Effector CD4-positive, alpha-beta T cell (primary cell): ENCODE results near the gene PEMT.

Experiments used
- DNase-seq: peaks from one replicate; pipeline ENCODE4 v3.0.0-alpha.2; 2020

Gene PEMT

DNA sequence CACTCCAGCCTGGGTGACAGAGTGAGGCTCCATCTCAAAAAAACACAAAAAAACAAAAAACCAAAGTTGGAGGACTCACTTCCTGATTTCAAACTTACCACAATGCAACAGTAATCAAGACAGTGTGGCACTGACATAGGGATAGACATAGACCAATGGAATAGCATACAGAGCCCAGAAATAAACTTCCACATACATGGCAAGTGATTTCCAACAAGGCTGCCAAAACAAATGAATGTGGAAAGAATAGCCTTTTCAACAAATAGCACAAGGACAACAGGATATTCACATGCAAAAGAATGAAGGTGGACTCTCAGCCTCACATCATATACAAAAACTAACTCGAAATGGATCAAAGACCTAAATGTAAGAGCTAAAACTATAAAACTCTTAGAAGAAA lies 58.5 kb downstream of the PEMT start:
- no peak for DNase-seq

GRCh38 chr17:17531156-17531555 lies 60.4 kb downstream of the PEMT start:
- no peak for DNase-seq

DNA sequence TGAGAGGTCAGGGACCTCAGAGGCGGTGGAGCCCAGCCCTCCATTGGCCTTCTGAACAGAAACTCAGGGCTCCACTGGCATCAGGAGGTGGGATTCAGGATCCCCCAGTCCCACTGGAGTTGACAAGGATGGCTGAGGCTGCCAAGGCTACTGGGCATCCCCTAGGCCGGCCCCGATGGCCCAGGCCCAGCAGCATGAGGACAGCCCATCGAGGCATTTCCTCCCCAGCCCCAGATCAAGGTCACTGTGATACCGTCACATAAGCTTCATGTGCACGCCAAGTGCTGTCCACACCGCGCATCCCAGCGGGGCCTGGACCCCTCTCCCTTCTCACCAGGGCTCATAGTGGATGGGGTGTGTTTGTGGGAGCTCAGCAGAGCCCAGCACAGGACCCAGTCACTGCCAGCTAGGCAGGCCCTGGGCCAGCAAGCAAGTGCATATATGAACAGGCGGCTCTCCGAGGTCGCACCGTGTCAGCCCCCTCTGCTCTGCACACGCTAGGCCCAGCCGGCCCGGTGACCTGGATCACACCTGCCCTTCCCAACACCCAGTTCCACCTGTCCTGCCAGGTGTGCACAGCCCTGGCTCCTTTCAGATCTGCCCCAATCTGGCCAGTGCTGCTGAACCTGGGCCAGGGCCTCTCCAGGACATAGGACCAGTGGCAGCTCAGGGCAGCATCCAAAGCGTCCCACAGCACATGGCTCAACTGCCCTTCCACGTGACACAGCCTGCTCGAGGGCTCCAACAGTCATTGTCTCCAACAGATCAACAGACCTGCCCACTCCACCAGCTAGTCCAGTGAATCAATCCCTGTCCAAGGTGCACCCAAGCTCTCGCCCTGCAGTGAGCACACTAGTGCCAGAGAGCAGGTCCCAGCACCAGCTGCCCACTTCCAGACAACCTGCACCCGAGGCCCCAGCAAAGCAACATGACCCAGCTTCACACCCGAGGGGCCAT lies 62.5 kb downstream of the PEMT start:
- DNase-seq, result no peak

DNA sequence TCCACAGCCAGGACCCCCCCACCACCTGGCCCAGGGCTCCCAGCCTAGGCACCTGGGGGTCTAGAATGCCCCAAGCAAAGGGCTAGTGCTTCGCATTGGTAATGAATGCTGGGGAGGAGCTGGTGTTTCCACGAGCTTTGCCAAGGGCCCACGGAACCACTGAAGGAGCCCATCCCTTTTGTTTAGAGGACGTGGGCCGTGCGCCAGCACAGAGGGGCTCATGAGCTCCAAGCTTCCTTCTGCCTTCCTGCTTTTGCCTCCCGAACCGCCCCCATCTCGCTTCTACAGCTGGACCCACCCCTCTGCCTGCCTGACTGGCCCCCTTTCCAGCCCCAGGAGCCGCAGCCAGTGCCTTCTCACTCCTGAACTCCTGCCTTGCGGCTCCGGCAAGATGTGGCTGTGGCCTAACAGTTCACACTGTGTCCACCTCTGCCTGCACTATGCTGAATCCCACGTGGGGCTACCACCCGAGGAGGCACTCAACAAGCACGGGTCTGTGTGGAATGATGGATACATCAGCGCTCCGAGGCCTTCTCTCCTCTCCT lies 63.5 kb downstream of the PEMT start:
- DNase-seq, result no peak

DNA sequence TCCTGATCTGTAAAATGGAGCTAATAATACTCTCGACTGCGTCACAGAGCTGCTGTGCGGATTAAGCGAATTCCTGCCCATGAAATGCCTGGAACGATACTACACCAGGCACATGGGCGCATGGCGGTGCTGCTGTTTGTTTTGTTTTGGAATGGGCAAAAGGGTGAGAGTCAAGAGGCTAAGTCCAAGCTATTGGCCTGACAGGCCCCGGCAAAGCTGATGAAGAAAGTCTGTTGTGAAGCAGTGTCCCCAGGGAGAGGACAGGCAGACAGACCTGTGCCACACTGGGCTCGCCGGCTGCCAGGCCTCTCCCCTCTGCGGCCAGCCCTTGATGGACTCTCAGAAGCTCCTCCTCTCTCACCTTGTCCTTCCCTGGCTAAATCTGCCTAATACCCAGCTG lies 64.0 kb downstream of the PEMT start:
- DNase-seq, result no peak

DNA sequence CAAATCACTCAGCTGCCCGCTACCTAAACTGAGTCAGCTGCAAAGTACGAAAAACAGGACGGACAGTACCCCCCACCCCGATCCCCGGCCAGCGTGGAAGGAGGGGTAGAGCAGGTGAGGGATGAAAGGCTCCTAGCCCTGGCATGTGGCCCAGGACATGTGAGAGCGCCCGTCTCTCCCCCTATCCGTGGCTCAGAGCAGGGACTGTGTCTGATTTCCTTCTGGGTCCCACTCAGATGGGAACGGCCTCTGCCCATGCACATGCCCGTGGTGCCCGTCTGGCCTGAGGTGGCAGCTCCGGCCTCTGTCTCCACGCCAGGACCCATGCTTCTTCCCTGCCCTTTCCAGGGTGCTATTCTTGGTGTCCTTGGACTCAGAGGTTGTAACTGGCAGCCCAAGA lies 65.1 kb downstream of the PEMT start:
- DNase-seq, result no peak

DNA sequence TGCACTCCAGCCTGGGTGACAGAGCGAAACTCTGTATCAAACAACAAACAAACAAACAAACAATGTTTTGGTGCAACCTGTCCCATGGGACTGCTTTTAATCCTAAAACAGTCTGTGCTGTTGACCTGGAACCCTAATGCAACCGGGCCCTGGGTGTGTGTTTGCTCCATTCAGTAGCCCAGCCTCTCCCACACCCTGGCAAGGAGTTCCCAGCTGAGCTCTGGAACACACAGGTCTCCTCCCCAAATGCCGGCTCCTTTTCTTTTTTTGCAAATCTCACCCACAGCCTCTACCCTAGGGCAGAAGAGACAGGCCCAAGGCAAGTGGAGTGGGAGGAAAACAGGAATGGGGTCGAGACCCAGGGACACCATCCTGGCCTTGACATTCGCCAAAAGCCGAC lies 65.6 kb downstream of the PEMT start:
- no peak for DNase-seq

DNA sequence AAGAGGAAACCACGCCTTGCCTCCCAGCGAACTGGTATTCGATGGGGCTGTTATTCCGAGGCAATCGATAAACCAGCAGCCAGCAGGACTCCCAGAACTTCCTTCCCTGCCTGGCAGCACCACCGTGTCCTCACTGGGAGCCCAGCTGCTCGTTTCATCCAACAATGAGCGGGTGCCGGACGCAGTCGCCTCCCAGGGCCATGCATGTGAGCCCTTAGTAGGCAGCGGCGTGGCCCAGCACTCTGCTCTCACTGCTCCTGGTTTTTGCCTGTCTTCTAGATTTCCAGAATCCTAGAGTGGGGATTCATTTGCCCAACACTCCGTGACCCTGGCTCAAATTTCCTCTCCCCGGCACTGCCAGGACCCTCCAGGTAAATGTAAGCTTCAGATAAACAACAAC lies 66.2 kb downstream of the PEMT start:
- no peak for DNase-seq

DNA sequence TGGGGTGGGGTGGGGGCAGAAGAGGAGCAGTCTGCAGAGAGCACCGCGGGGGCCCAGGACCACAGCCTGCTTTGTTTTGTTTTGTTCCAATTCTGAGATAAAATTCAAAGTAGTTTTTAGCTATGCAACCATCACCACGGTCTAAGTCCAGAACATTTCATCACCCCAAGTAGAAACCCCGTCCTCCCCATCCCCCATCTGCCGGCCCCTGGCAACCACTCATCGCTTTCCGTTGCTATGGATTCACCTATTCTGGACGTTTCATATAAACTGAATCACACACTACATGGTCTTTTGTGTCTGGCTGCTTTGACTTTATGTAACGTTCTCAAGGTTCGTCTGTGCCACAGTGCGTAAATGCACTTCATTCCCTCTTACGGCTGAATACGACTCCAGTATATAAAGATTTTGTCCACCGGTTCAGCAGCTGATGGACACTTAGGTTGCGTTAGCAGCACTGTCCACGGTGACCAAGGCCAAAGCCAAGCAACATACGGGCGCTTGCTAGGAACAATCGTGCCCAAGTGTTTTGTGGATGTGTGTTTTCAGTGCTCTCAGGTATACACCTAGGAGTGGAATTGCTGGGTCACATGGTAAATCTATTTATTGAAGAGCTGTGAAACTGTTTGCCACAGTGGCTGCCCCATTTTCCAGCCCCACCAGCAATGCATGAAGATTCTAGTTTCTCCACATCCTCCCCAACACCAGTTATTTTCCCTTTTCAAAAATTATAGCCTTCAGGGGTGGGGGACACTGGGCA lies 67.6 kb downstream of the PEMT start:
- DNase-seq, result no peak

DNA sequence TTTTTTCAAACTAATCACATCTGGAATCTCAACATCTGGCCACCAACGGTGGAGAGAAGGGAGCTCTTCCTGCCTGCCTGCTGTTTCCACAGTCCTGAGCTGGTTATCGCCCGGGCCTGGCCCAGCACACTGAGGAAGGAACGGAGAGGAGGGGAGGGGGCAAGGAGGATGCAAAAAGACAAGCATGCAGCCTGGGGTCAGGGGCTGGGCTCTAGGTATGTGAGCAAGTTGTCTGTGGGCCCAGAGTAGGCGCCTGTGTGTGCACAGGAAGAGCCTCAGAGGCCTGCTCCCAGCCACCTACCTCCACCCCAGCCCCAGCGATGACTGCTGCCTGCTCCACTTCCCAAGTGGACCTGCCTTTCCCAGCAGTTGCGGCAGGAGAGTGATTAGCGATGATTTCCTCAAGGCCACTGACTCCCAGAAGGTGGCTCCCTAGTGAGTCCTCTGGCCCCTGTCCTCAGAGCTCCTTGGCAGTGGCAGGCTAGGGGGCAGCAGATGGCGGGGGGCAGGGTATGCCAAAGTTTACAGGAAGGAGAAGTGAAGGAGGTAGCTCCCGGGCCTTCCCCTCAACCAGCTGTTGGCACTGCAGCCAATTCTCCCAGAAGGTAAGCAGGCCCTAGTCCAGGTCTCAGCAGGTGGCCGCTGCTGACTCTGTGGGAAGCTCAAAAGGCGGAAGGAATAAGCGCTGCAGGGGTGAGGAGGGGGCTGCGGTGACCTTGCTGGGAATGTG lies 68.3 kb downstream of the PEMT start:
- no peak for DNase-seq

GRCh38 chr17:17520599-17521232 lies 70.8 kb downstream of the PEMT start:
- no peak for DNase-seq

GRCh38 chr17:17519886-17520285 lies 71.6 kb downstream of the PEMT start:
- no peak for DNase-seq

GRCh38 chr17:17518951-17519350 lies 72.6 kb downstream of the PEMT start:
- DNase-seq, result no peak

GRCh38 chr17:17518014-17518413 lies 73.5 kb downstream of the PEMT start:
- DNase-seq, result no peak

- no peak for DNase-seq
These were observed 74.4 kb downstream of the PEMT start for GRCh38 chr17:17516941-17517720.

DNA sequence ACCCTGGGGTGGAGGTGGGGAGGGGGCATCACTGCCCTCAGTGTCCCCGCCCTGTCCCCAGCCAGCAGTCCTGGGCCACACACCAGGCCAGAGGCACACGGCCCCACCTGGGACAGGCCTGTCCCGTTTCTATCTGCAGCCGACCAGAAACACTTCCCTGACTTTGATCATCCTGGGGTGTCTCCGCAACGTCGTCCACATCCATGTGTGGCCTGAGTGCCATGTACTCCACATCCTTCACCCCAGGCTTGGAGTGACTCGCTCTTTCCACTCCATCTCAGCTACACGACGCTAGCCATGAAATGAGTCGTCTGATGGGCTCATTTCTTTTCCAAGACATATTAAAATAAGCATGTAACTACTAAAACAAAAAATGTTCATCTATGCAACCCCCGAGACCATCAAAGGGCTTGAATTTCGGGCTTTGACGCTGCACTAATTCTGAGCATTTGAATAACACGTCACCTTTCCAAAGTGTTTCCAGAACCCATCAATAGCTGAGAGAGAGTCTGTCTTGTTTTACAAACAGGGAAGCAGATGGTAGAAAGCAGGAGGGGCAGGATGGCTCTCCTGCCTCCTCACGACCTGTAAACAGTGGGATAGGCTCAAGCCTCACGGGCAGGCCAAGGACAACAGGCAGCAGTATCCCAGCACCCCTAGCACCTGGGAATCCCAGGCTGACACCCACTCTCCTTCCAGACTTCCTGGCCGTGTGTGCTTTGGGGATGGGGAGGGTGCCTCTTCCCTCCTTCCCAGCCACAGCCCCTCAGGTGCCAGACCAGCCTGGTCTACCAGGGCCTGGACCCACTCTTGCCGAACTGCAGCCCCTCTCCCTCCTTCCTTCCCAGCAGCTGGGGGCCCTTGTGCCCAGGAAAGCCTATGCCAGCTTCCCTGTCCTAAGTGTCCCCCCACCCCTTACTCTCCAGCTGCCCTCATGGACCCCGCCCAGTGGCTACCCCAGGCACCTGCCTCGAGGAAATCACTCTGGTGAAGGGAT lies 75.3 kb downstream of the PEMT start:
- no peak for DNase-seq

GRCh38 chr17:17514993-17515933 lies 76.2 kb downstream of the PEMT start:
- DNase-seq, result no peak

- no peak for DNase-seq
These were observed 77.0 kb downstream of the PEMT start for GRCh38 chr17:17514361-17514992.

DNA sequence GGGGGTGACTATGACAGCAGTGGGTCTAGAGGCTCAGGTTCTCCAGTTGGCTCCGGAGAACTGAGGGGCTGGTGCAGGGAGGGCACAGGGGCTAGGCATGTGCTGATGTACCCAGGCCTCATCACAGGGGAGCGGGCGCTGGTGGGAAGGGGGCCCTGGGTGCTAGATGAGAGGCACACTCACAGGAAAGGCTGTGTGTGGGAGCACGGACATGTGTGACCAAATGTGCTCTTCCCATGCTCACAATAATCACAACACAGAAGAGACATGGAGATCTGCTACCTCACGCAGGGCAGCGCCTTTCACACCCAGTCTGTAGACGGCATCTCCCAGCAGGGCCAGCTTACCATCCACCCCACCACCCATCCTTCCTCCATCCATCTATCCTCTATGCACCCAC lies 77.9 kb downstream of the PEMT start:
- DNase-seq, result no peak
